ENCODE measurements around the gene ZW10. TPM values are rescaled to one million over a fixed set of nuclear protein-coding genes. Genes with fewer than 3 reads are reported as not detected.

The ZW10 gene
- total RNA-seq, 1 donor = 4.9 TPM

- H3K9me3 ChIP-seq (ENCODE audit: low read depth, low read length) = no peaks in the 10 kb centered on the region
- no peaks in the 10 kb centered on the region for H3K27me3 ChIP-seq (ENCODE audit: insufficient read depth, low read length)
- H3K4me1 ChIP-seq (ENCODE audit: insufficient read depth, low read length) = no peaks in the 10 kb centered on the region
- H3K4me3 ChIP-seq (ENCODE audit: low read length) = no peak overlapping the region
These were observed 78.3 kb downstream of the ZW10 start for GRCh38 chr11:113695207-113695606.

DNA sequence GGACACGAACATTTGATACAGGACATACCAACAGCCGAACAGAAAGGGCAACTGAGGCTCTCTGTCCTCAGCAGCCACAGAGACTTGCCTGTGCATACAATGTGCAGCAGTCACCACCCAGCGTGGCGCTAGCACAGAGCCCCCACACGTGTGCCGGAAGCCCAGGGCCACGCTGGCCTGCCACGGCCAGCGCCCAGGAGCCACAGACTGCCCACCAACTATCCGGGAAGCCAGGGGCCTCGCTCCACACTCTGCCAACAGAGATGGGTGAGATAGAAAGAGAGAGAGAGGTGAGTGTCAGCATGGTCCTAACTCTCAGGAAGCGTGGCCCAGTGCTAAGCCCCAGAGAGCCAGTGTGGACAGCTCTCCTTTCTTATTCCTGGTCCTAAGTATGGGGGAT, 79.1 kb downstream of the ZW10 start:
- Histone ChIP-seq H3K4me1 (ENCODE audit: insufficient read depth, low read length) (no peaks in the 10 kb centered on the region), H3K27me3 (ENCODE audit: insufficient read depth, low read length) (no peaks in the 10 kb centered on the region), H3K9me3 (ENCODE audit: low read depth, low read length) (no peaks in the 10 kb centered on the region), H3K4me3 (ENCODE audit: low read length) (no peak overlapping the region)

GRCh38 chr11:113693030-113693429, 80.5 kb downstream of the ZW10 start:
- H3K4me1 ChIP-seq (ENCODE audit: insufficient read depth, low read length) = no peaks in the 10 kb centered on the region
- H3K27me3 ChIP-seq (ENCODE audit: insufficient read depth, low read length) = no peaks in the 10 kb centered on the region
- no peak overlapping the region for H3K4me3 ChIP-seq (ENCODE audit: low read length)
- no peaks in the 10 kb centered on the region for H3K9me3 ChIP-seq (ENCODE audit: low read depth, low read length)

GRCh38 chr11:113690619-113691569, 82.6 kb downstream of the ZW10 start:
- Histone ChIP-seq H3K4me3 (ENCODE audit: low read length) (no peak overlapping the region), H3K4me1 (ENCODE audit: insufficient read depth, low read length) (no peaks in the 10 kb centered on the region), H3K27me3 (ENCODE audit: insufficient read depth, low read length) (no peaks in the 10 kb centered on the region), H3K9me3 (ENCODE audit: low read depth, low read length) (no peaks in the 10 kb centered on the region)

DNA sequence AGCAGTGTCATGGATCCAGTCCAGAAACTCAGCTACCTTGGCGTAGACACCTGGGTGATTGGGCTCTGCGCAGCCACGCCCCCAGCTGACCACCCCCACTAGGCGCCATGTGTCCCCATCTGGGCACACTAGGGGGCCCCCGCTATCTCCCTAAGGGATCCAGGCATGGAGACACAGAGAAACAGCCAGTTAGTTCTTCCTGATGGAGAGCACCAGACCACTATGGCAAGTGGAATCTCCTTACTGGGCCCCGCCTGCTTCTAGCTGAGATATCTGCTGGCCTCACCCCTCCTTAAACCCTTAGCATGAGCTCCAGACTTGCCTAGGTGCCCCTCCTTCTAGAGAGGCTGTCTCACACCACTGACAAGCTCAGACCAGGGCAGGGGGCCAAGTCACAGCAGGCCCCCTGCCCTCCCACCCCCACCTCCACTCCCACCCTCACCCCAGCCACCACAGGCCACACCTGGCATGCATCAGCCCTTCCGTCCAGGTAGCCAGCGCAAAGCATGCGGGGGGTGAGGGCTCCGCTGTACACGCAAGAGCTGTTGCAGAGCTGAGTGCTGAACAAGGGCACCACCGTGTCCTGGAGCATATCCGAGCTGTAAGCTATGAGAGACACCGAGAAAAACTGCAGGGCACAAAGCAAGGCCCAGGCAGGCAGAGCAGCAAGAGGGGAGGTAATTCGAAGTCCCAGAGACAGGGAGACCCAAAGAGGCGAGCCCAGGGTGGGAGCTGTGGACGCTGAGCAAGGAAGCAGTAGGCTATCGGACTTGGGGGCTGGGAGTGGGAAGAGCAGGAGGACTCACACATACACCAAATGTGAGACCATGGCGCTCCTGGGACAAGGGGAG, 83.5 kb downstream of the ZW10 start:
- H3K4me3 ChIP-seq (ENCODE audit: low read length) = no peak overlapping the region
- H3K9me3 ChIP-seq (ENCODE audit: low read depth, low read length) = no peaks in the 10 kb centered on the region
- no peaks in the 10 kb centered on the region for H3K4me1 ChIP-seq (ENCODE audit: insufficient read depth, low read length)
- no peaks in the 10 kb centered on the region for H3K27me3 ChIP-seq (ENCODE audit: insufficient read depth, low read length)

- H3K9me3 ChIP-seq (ENCODE audit: low read depth, low read length) = no peaks in the 10 kb centered on the region
- no peaks in the 10 kb centered on the region for H3K27me3 ChIP-seq (ENCODE audit: insufficient read depth, low read length)
- no peaks in the 10 kb centered on the region for H3K4me1 ChIP-seq (ENCODE audit: insufficient read depth, low read length)
- no peak overlapping the region for H3K4me3 ChIP-seq (ENCODE audit: low read length)
These were observed 87.7 kb downstream of the ZW10 start for GRCh38 chr11:113685654-113686359.

GRCh38 chr11:113684496-113684895, 89.0 kb downstream of the ZW10 start:
- H3K4me1 ChIP-seq (ENCODE audit: insufficient read depth, low read length) = no peaks in the 10 kb centered on the region
- no peak overlapping the region for H3K4me3 ChIP-seq (ENCODE audit: low read length)
- H3K27me3 ChIP-seq (ENCODE audit: insufficient read depth, low read length) = no peaks in the 10 kb centered on the region

DNA sequence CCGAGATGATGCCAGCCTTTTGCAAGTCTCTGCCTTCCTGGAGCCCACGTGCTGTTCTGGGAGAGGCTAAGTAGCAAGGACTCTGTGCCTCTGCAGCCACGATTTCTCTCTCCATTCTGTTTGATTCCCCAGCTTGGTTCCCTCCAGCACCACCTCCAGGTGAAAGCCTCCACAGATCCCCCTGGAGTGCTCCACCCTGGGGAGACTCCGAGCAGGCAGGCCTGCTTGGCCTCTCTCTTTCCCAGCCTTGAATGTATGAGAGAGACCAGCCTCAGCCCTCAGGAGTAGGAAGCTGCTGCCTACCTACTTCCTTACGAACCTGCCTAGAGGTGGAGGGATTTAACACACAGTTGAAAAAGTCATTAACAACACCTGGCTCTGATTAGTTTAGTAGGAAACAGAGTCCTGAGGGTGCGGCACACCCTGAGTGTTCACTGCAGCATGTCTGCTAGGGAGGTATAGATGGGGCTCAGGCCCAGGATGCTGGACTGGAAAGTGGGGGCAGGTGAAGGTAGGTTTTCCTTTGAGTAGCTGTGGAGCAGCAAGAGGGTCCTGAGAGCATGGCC, 89.9 kb downstream of the ZW10 start:
- Histone ChIP-seq H3K4me1 (ENCODE audit: insufficient read depth, low read length) (no peaks in the 10 kb centered on the region), H3K9me3 (ENCODE audit: low read depth, low read length) (no peaks in the 10 kb centered on the region), H3K4me3 (ENCODE audit: low read length) (no peak overlapping the region), H3K27me3 (ENCODE audit: insufficient read depth, low read length) (no peaks in the 10 kb centered on the region)

More at GRCh38 chr11:113684496-113684895, 89.0 kb downstream of the ZW10 start:
- H3K9me3 ChIP-seq (ENCODE audit: low read depth, low read length) = no peaks in the 10 kb centered on the region

Other genes starting within 250 kb of the ZW10 start
- gene TMPRSS5, start 67.4 kb downstream of the ZW10 start, total RNA-seq = not detected
- gene CLDN25, start 6.1 kb upstream of the ZW10 start, total RNA-seq = not detected
- 17.0 TPM for gene USP28, start 101.9 kb upstream of the ZW10 start, total RNA-seq
- gene HTR3B, start 131.1 kb upstream of the ZW10 start, total RNA-seq = not detected
- 0.21 TPM for gene HTR3A, start 201.4 kb upstream of the ZW10 start, total RNA-seq

Data from mononuclear cell (primary cell).